MM.1S (cell line): ENCODE data around the gene CCDC71L.

Source experiments
- CTCF ChIP-seq: fragments of 300-600 bp; sonication (generic); IDR thresholded peaks from 2 replicates; pipeline ENCODE4 v1.5.1; 2016; ENCODE audit warnings: antibody characterized with exemption, low read length, mixed read lengths
- EZH2 ChIP-seq: fragments of 300-600 bp; sonication (generic); optimal IDR thresholded peaks from 2 replicates; pipeline ENCODE3; 2017; ENCODE audit warnings: low read depth, mild to moderate bottlenecking, antibody characterized with exemption, low read length, mixed read lengths
- EZH2phosphoT487 ChIP-seq: fragments of 300-600 bp; sonication (generic); IDR thresholded peaks from 2 replicates; pipeline ENCODE4 v1.6.1; 2018; ENCODE audit warnings: antibody characterized with exemption, low read length

GRCh38 chr7:106643216-106644000 lies 17.6 kb downstream of the CCDC71L start:
- TF ChIP-seq EZH2phosphoT487 = no peak
- no peak for TF ChIP-seq CTCF
- TF ChIP-seq EZH2 = no peak
